Measurements from ENCODE around the gene DELE1. TPM values are rescaled to one million over a fixed set of nuclear protein-coding genes. Genes with fewer than 3 reads are reported as not detected.

The DELE1 gene
- total and polyA plus RNA-seq, 2 donors (not counting 1 experiment from before 2014, with no cell fraction given): 124 to 127 TPM

DNA sequence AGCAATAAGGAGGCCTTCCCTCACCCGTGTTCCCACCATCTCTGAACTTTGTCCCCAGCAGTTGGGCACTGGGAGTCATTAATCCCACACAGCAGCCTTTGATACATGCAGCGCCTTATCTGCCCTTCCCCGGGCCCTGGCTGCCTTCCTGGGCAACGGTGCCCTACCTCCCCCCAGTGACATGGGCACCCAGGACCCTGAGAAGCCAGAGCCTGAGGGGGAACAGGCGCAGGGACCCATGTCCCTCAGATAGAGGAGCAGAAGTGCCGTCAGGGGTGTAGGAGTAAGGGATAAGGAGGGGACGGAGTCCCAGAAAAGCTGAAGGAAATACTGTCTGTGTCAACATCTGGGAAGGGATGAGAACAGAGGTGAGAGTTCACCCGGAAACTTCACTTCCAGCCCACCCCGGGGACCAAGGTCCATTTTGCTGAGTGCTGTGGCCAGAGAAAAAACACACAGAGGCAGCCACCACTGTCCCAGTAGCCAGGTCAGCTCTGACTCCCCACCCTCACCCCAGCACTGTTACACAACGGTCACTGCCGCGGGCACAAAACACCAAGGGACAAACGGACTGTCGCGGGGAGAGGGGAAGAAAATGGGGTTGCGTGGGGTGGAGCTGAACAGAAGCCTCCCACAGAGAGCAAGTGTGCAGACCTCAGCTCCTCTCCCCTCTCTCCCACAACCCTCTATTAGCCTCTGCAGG, 49.3 kb upstream of the DELE1 start:
- H3K4me1 Mint-ChIP-seq: peaks cover 27% of the 10 kb centered on the region
- H3K9me3 ChIP-seq (ENCODE audit: control extremely low read depth in 1 of 3, control insufficient read depth in 2 of 3, insufficient read depth in 1 of 3, low read length in 2 of 3): peaks cover 0 to 12% (median 0%) of the 10 kb centered on the region in 3 donors
- H4K20me1 ChIP-seq (ENCODE audit: control insufficient read depth, insufficient read depth, low read length, poor library complexity, severe bottlenecking): peaks cover 5% of the 10 kb centered on the region
- no peak overlapping the region for H3K9ac ChIP-seq (ENCODE audit: low read length)
- TF ChIP-seq EZH2 (IDR thresholded peaks at IDR 0.05; ENCODE audit: borderline replicate concordance, insufficient read depth, low read depth, low read length, poor library complexity, severe bottlenecking): no peak
- TF ChIP-seq CTCF (IDR thresholded peaks at IDR 0.05): no peak
- no peak overlapping the region for H2AFZ ChIP-seq (ENCODE audit: insufficient read depth, low read depth, low read length, poor library complexity, severe bottlenecking)
- H3K36me3 ChIP-seq (replicated peaks in 1 of 2; ENCODE audit: control extremely low read depth in 1 of 2, control insufficient read depth in 1 of 2, extremely low read depth in 1 of 2, insufficient read depth in 2 of 2, low read length in 1 of 2): no peaks in the 10 kb centered on the region
- no peak overlapping the region for H3K27ac ChIP-seq (ENCODE audit: low read length in 2 of 2)
- CTCF ChIA-PET: interaction anchor here (0.9 kb wide), 1 partner anchor 191 kb away, joined by 3 read pairs; no protein-coding TSS in a partner anchor
- H3K27ac Mint-ChIP-seq: no peak overlapping the region
- intact Hi-C loops (cut with micrococcal nuclease): no loop called here
- peaks cover 0 to 67% (median 33%) of the 10 kb centered on the region in 4 experiments for H3K27me3 ChIP-seq (replicated peaks in 1 of 4; ENCODE audit: control extremely low read depth in 1 of 4, control insufficient read depth in 3 of 4, insufficient read depth in 4 of 4, low read length in 3 of 4)
- H3K27me3 Mint-ChIP-seq: peaks cover 76% of the 10 kb centered on the region
- no peaks in the 10 kb centered on the region for H3K79me2 ChIP-seq (ENCODE audit: control insufficient read depth, insufficient read depth, low read length)
- peak; percentile 5 for DNase-seq
- 66% methylated on average over 8 of the region's 16 CpGs for WGBS (ENCODE audit: insufficient coverage)
- no peak for ATAC-seq (ENCODE audit: low read depth)
- POLR2A ChIA-PET: no interaction called here
- H3K4me1 ChIP-seq (ENCODE audit: control insufficient read depth in 2 of 2, insufficient read depth in 2 of 2, low read length in 2 of 2): peaks cover 33 to 35% of the 10 kb centered on the region in 2 donors
- H3K4me3 ChIP-seq (ENCODE audit: control extremely low read depth in 1 of 5, extremely low read depth in 1 of 5, insufficient read depth in 1 of 5, low read depth in 2 of 5, low read length in 4 of 5): no peak overlapping the region
- H3K9me3 Mint-ChIP-seq (ENCODE audit: insufficient read depth): no peaks in the 10 kb centered on the region
- no peak overlapping the region for H3K4me2 ChIP-seq (replicated peaks; ENCODE audit: low read depth, low read length, poor library complexity, severe bottlenecking)
- H3K4me3 Mint-ChIP-seq: no peak overlapping the region
